BLaER1 treated with 17β-estradiol and CSF1 and Interleukin-3, amounts not matched to agents 10 nM and 100 nM (cell line): ENCODE data around the gene PITPNM1.

ENCODE experiments used
- H3K27ac ChIP-seq, 11 experiments: shearing (Covaris generic); formaldehyde crosslinking; 2 replicates each; pipeline ENCODE4 v1.8.1; 2022
- H3K27me3 ChIP-seq, 11 experiments: shearing (Covaris generic); formaldehyde crosslinking; 2 replicates each; pipeline ENCODE4 v1.8.1; 2022
- H3K36me3 ChIP-seq, 11 experiments: shearing (Covaris generic); formaldehyde crosslinking; 2 replicates each; pipeline ENCODE4 v1.8.1; 2022
- H3K4me1 ChIP-seq, 10 experiments: shearing (Covaris generic); formaldehyde crosslinking; 2 replicates each; pipeline ENCODE4 v1.8.1; 2022
- H3K4me2 ChIP-seq, 11 experiments: shearing (Covaris generic); formaldehyde crosslinking; 2 replicates each; pipeline ENCODE4 v1.8.1; 2022
- H3K4me3 ChIP-seq, 10 experiments: shearing (Covaris generic); formaldehyde crosslinking; 2 replicates each; pipeline ENCODE4 v1.8.1; 2022
- H3K9ac ChIP-seq, 11 experiments: shearing (Covaris generic); formaldehyde crosslinking; 2 replicates each; pipeline ENCODE4 v1.8.1; 2022
- H3K9me3 ChIP-seq, 11 experiments: shearing (Covaris generic); formaldehyde crosslinking; replicated peaks in 1 of 11; 2 replicates each; pipeline ENCODE4 v1.8.1; 2022
- H4K20me1 ChIP-seq, 11 experiments: shearing (Covaris generic); formaldehyde crosslinking; 2 replicates each; pipeline ENCODE4 v1.8.1; 2022
- Cebpa-rat ChIP-seq, 11 experiments: shearing (Covaris generic); IDR thresholded peaks; 2 replicates each; pipeline ENCODE4 v1.8.1; 2022

The PITPNM1 gene

DNA sequence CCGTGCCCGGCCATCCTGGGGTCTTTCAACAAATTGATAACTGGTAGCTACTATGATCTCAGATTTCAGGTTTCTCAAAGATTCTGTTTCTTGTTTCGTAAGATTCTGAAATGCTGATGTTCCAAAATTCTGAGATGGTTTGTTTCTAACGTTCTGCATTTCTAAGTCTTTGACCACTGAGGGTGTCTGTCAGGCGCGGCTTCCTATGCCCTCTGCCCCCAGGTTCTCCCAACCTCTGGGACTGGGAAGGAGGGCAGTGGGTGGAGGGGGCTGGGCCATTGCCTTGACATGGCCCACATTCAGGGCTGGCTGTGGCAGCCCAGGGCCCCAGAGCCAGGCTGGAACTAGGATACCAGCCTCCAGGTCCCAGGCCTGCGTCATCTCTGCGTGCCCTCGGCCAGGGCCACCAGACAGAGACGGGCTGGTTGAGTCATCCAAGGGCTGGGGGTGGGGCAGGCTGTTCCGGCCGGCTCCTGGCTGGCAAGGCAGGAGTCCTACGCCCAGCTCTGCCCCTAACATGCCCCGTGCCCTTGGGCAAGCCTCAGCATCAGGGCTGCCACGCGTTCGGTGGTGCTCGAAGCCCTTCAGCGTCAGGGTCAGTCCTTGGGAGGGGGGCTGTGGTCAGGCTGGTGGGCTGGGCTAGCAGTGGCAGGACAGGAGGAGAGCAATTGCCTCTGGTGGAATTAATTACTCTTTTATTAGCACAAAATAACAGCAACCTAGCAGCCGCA lies 41.3 kb downstream of the PITPNM1 start:
- H3K9ac ChIP-seq = peak overlapping the region; percentile 75 to 87 (median 84)
- peak overlapping the region; percentile 83 to 99 (median 93) for H3K4me2 ChIP-seq
- peak overlapping the region; percentile 74 to 91 (median 84); a peak in 21 of 22 replicates for H3K27ac ChIP-seq
- H3K27me3 ChIP-seq = no peaks in the 10 kb centered on the region
- H4K20me1 ChIP-seq = no peaks in the 10 kb centered on the region
- H3K4me3 ChIP-seq = peak overlapping the region; percentile 62 to 81 (median 71)
- H3K9me3 ChIP-seq = no peaks in the 10 kb centered on the region
- no peak for TF ChIP-seq Cebpa-rat (IDR thresholded peaks at IDR 0.05)
- H3K36me3 ChIP-seq = no peaks in the 10 kb centered on the region
- peaks cover 59 to 72% (median 67%) of the 10 kb centered on the region in 10 experiments for H3K4me1 ChIP-seq

DNA sequence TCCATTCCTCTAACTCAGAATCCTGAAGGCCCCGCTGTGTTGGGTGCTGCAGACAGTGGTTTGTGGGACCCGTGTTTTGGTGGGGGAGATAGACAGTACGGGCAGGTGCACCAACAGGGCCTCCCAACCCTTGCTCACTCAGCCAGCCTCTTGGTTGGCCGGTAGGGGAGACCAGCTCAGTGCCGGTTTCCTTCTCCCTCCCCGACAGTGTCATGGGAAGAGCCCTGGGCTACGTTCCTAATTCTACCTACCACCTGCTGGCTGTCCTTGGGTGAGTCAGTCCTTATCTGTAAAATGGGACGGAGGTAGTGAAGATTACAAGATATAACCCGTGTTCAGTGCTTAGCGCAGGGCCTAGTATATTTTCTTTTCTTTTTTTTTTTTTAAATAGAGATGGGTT lies 42.0 kb downstream of the PITPNM1 start:
- Histone ChIP-seq H4K20me1 (no peaks in the 10 kb centered on the region), H3K4me3 (no peak overlapping the region), H3K36me3 (no peaks in the 10 kb centered on the region), H3K4me1 (peaks cover 55 to 66% (median 61%) of the 10 kb centered on the region in 10 experiments), H3K9ac (no peak overlapping the region), H3K27ac (no peak overlapping the region), H3K9me3 (no peaks in the 10 kb centered on the region), H3K4me2 (peak overlapping the region in 7 of 11 experiments; percentile 83 to 99 (median 93); a peak in 12 of 22 replicates), H3K27me3 (no peaks in the 10 kb centered on the region)
- no peak for TF ChIP-seq Cebpa-rat (IDR thresholded peaks at IDR 0.05)

DNA sequence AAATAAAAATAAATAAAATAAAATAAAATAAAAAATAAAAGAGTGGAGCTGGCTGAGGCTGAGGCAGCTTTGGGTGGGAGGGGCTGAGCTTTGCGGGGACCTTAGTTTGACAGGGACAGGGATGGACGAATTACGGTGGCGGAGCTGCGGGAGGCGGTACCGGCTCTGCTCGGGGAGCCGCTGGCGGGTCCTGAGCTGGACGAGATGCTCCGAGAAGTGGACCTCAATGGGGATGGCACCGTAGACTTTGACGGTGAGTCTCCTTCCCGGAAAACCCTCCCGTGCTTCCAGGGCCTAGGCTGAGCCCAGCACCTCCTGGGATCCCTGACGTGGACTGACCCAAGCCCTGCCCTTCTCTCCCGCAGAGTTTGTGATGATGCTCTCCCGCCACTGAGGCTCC lies 46.9 kb downstream of the PITPNM1 start:
- Histone ChIP-seq H3K4me2 (no peak overlapping the region), H3K27ac (no peak overlapping the region), H3K27me3 (no peaks in the 10 kb centered on the region), H3K4me1 (peaks cover 12 to 20% (median 16%) of the 10 kb centered on the region in 10 experiments; a peak in 19 of 20 replicates), H3K9ac (no peak overlapping the region), H3K36me3 (no peaks in the 10 kb centered on the region), H4K20me1 (no peaks in the 10 kb centered on the region), H3K4me3 (no peak overlapping the region), H3K9me3 (no peaks in the 10 kb centered on the region)
- no peak for TF ChIP-seq Cebpa-rat (IDR thresholded peaks at IDR 0.05)

DNA sequence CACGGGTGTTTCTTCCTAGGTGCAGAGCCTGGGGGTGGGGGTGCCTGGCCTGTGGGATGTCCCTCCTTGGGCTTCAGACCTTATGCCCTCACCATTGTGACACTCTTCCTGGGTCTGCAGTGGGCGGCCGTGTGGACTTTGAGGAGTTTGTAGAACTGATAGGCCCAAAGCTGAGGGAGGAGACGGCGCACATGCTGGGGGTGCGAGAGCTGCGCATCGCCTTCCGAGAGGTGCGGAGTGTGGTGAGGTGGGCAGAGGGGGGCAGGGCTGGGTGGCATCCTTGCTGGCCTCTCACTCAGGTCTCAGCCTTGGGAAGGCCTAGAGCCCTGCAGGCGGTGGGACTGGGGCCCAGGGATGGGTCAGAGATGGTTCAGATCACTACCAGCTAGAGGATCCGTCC lies 47.7 kb downstream of the PITPNM1 start:
- no peaks in the 10 kb centered on the region for H3K9me3 ChIP-seq
- no peak overlapping the region for H3K4me2 ChIP-seq
- peaks cover 11 to 20% (median 14%) of the 10 kb centered on the region in 10 experiments; a peak in 19 of 20 replicates for H3K4me1 ChIP-seq
- no peaks in the 10 kb centered on the region for H3K36me3 ChIP-seq
- H3K4me3 ChIP-seq = no peak overlapping the region
- TF ChIP-seq Cebpa-rat (IDR thresholded peaks at IDR 0.05) = no peak
- no peak overlapping the region for H3K9ac ChIP-seq
- H3K27me3 ChIP-seq = no peaks in the 10 kb centered on the region
- H4K20me1 ChIP-seq = no peaks in the 10 kb centered on the region
- H3K27ac ChIP-seq = no peak overlapping the region

DNA sequence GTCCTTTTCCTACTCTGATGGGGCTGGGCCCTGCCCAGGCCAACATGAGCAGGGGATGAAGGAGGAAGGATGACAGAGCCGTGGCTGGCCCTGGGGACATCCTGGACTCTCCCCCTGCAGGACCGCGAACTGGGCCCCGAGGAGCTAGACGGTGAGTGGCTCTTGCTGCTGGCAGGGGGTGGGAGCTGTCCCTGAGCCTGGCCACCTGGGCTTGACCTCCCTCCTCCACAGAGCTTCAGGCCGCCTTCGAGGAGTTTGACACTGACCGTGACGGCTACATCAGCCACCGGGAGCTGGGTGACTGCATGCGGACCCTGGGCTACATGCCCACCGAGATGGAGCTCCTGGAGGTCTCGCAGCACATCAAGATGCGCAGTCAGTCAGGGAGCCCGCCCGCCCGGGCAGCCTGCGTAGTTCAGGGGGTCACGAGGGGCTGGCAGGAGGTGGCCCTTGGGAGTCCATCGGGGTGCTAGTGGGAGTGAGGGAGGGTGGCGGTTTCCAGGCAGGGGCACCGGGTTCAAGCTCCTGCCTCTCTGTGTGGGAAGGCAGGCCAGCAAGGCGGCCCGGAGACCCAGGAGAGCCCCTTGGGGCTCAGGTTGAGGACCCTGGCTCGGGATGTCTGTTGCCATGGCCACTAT lies 49.0 kb downstream of the PITPNM1 start:
- Histone ChIP-seq H3K4me2 (no peak overlapping the region; a peak in 1 of 22 replicates), H3K4me3 (no peak overlapping the region), H3K27ac (no peak overlapping the region), H3K36me3 (no peaks in the 10 kb centered on the region), H3K9me3 (no peaks in the 10 kb centered on the region), H3K27me3 (no peaks in the 10 kb centered on the region), H3K9ac (peak overlapping the region in 1 of 11 experiments; percentile 35; a peak in 1 of 22 replicates), H3K4me1 (peaks cover 13 to 33% (median 23%) of the 10 kb centered on the region in 10 experiments), H4K20me1 (no peaks in the 10 kb centered on the region)
- no peak for TF ChIP-seq Cebpa-rat (IDR thresholded peaks at IDR 0.05)

DNA sequence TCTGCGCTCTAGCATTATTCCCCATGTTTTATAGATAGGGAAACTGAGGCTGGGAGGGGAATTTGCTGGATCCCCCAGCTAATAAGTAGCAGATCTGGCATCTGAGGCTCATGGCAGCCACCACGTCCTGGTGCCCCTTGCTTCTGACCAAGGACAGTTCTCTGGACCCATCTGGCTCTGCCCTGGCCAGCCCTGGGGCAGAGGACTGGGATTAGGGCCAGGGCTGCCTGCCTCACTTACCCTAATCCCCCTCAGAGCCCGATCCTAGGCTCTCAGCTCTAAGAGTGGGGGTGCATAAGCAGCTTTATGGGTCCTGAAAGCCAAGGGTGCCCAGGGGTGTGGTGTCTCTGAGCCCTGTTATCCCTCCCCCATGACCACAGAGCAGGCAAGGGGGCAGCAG lies 50.1 kb downstream of the PITPNM1 start, which contains the start of gene CABP4:
Gene CABP4 (plus strand): TSS at position 301 of the 400 bp plus-strand sequence. CDS start 70 bp downstream, at position 371.
- Histone ChIP-seq H4K20me1 (no peaks in the 10 kb centered on the region), H3K4me2 (no peak within 1 kb of the TSS; a peak in 1 of 22 replicates), H3K36me3 (no peaks in the 10 kb centered on the region), H3K4me3 (no peak within 1 kb of the TSS), H3K9ac (peak within 1 kb of the TSS in 3 of 11 experiments; percentile 35 to 51 (median 35); a peak in 2 of 22 replicates), H3K9me3 (no peaks in the 10 kb centered on the region), H3K4me1 (peaks cover 13 to 40% (median 29%) of the 10 kb centered on the region in 10 experiments), H3K27ac (0 out of 22 replicates have a peak within 1 kb of the TSS, but pooled peaks of 1 of the 11 experiments have one; percentile 4), H3K27me3 (no peaks in the 10 kb centered on the region)
- no peak for TF ChIP-seq Cebpa-rat (IDR thresholded peaks at IDR 0.05)

DNA sequence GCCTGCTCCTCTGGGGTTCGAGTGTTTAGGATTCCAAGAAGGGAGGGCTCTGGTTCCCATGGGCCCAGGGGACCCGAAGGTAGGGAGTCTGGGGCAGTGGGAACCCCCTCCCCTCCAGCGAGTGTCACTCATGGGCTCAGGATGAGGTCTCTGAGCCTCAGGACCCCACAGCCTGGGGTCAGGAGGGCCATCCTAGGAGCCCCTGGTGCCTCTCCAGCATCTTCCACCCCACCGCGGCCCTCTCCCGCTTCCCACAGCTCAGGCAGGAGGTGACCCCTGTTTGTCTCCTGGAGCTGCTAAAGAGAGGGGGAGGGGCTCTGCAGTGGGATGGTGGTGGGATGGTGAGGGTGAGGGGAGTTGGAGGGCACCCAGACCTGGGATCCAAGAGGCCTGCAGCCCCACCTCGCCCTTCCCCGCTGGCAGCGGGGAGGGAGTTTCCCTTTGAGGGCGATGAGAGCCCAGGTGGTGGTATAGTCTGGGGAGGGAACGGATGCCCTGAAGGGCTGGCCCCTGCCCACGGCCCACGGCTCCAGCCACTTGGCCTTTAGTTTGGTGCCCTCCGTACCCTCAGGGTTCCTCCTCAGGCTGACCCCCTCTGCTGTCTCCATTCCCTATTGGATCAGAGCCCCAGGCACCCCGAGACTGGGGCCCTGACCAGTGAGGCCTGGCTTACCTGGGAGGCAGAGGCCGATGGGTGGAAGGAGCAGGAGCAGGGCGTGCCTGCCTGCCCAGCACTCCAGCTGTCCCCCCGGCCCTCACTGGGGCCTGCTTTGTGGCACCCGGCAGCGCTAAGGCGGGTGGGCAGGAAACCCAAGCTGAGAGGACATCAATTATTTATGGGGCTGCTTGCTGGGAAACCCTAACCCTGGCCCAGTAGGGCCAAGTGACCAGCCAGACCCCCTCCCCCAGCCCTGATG lies 51.1 kb downstream of the PITPNM1 start:
- H4K20me1 ChIP-seq = no peaks in the 10 kb centered on the region; a peak in 1 of 22 replicates
- H3K4me3 ChIP-seq = no peak overlapping the region
- H3K9ac ChIP-seq = peak overlapping the region in 2 of 11 experiments; percentile 35 to 51; a peak in 1 of 22 replicates
- TF ChIP-seq Cebpa-rat (IDR thresholded peaks at IDR 0.05) = no peak
- no peaks in the 10 kb centered on the region for H3K9me3 ChIP-seq
- no peaks in the 10 kb centered on the region for H3K27me3 ChIP-seq
- H3K4me1 ChIP-seq = peaks cover 13 to 40% (median 29%) of the 10 kb centered on the region in 10 experiments
- no peak overlapping the region for H3K4me2 ChIP-seq
- 0 out of 22 replicates have a peak overlapping the region, but pooled peaks of 1 of the 11 experiments have one; percentile 4 for H3K27ac ChIP-seq
- H3K36me3 ChIP-seq = no peaks in the 10 kb centered on the region

DNA sequence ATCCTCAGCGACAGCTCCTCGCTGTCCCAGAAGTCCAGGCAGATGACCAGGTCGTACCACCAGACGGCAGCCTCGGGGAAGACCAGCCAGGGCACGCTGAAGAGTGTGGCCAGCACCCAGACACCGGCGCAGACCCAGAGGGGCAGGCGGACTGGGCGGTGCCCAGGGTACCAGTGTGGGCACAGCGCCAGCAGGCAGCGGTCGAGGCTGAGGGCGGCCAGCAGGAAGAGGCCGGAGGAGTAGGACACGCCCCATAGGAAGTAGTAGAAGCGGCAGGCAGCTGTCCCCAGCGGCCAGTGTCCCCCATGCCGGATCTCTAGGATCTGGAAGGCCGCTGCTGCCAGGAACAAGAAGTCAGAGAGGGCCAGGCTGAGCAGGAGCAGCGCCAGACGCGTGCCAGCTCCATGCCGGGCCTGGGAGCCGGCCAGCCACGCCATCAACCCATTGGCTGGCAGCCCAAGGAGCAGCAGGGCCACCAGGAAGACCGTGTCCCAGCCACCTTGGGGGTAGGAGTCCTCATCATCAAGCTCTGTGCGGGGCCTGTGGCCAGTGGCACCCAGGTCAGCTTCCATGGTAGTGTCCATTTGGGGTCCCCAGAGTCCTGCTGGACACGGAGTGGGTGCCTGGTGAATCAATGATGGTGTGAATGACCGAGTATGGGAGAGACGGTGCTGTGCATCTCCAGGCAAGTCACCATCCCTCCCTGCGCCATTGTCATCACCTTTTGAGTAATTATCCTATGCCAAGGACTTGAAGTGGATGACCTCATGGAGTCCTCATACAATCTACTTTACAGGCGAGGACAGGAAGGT lies 52.8 kb downstream of the PITPNM1 start, which contains the start of gene GPR152:
Gene GPR152 (minus strand): TSS at position 589 of the 812 bp plus-strand sequence. CDS start 5 bp downstream, at position 584.
- Histone ChIP-seq H3K27ac (peak within 1 kb of the TSS in 2 of 11 experiments; percentile 16 to 41; a peak in 1 of 22 replicates), H3K9ac (peak within 1 kb of the TSS in 5 of 11 experiments; percentile 9 to 65 (median 37); a peak in 5 of 22 replicates), H3K27me3 (no peaks in the 10 kb centered on the region), H4K20me1 (no peaks in the 10 kb centered on the region; a peak in 1 of 22 replicates), H3K36me3 (no peaks in the 10 kb centered on the region), H3K4me2 (peak within 1 kb of the TSS in 7 of 11 experiments; percentile 3 to 92 (median 10); a peak in 9 of 22 replicates), H3K4me3 (no peak within 1 kb of the TSS), H3K9me3 (no peaks in the 10 kb centered on the region), H3K4me1 (peaks cover 22 to 57% (median 38%) of the 10 kb centered on the region in 10 experiments)
- TF ChIP-seq Cebpa-rat (IDR thresholded peaks at IDR 0.05) = no peak
